K562 (cell line): ENCODE results near the gene SPTBN4. TPM values are rescaled to one million over a fixed set of nuclear protein-coding genes. Genes with fewer than 3 reads are reported as not detected.

Source experiments
- ATAC-seq: fragments of 200-7000 bp; cut with Tn5 transposase; 3 replicates; pipeline ENCODE4 v1.9.1; 2020; ENCODE audit warnings: moderate library complexity
- BruUV-seq: library from RNA; stranded (reverse); fragments of 400-500 nt; replicated peaks from 2 replicates; lab custom pipeline; 2021; lab: Mats Ljungman, UMichigan
- CTCF ChIA-PET: fragments of 300-600 bp; formaldehyde crosslinking; extraction: SDS; loops from one replicate; lab custom pipeline; 2021; ENCODE audit warnings: low intra/inter-chr PET ratio; lab: Yijun Ruan, JAX
- POLR2A ChIA-PET: fragments of 300-600, 350-650 bp; sonication (Branson Sonifier 250); formaldehyde crosslinking; extraction: SDS; loops from one replicate; lab custom pipeline; 2021; ENCODE audit warnings: antibody characterized with exemption, inconsistent platforms; lab: Yijun Ruan, JAX
- DNase-seq, 4 experiments: peaks; one replicate each; pipeline versions ENCODE4 v3.0.0 to v3.0.0-alpha.2; 2011 to 2018; ENCODE audit warnings: low spot score in 3 of 4, mixed read lengths in 3 of 4; ENCODE audit errors: extremely low read depth in 1 of 4
- FAIRE-seq: peaks from 2 replicates; lab custom pipeline; 2011; peaks lifted over from hg19 to GRCh38; lab: Jason Lieb, UNC
- H2AFZ ChIP-seq: 2 replicates; pipeline ENCODE4 v1.6.0; 2011; ENCODE audit warnings: low read depth, low read length, control low read depth, inconsistent platforms
- H3K27ac ChIP-seq: fragments of 200-600 bp; 3 replicates; pipeline ENCODE4 v1.8.0; 2011; ENCODE audit warnings: low read depth, mild to moderate bottlenecking, control low read depth, inconsistent platforms, low read length, moderate library complexity, mixed read lengths; ENCODE audit errors: extremely low read depth
- H3K27me3 ChIP-seq, 2 experiments: fragments of 300-600 bp in 1 of 2; 2 replicates in 1 of 2; 3 replicates in 1 of 2; pipeline versions ENCODE4 v1.6.0 to v1.8.0; 2011; ENCODE audit warnings: inconsistent platforms in 2 of 2, low read length in 2 of 2, mild to moderate bottlenecking in 1 of 2, mixed read lengths in 1 of 2, moderate library complexity in 1 of 2; ENCODE audit not compliant: control insufficient read depth in 2 of 2, insufficient read depth in 2 of 2
- H3K36me3 ChIP-seq: fragments of 300-600 bp; 3 replicates; pipeline ENCODE4 v1.8.0; 2011; ENCODE audit warnings: mild to moderate bottlenecking, low read length, inconsistent platforms; ENCODE audit not compliant: control insufficient read depth, insufficient read depth
- H3K4me1 ChIP-seq, 2 experiments: fragments of 200-600 bp in 1 of 2; replicated peaks in 1 of 2; 2 replicates in 1 of 2; 3 replicates in 1 of 2; pipeline versions ENCODE4 v1.5.1 to v1.8.0; 2011; ENCODE audit warnings: inconsistent platforms in 2 of 2, low read length in 2 of 2, mild to moderate bottlenecking in 1 of 2, mixed read lengths in 1 of 2, moderate library complexity in 1 of 2; ENCODE audit not compliant: control insufficient read depth in 2 of 2, insufficient read depth in 2 of 2
- H3K4me2 ChIP-seq: 2 replicates; pipeline ENCODE4 v1.6.1; 2011; ENCODE audit warnings: low read length, control low read depth, inconsistent platforms, mixed read lengths; ENCODE audit not compliant: insufficient read depth
- H3K4me3 ChIP-seq: fragments of 200-600 bp; sonication (generic), shearing (Covaris generic); 2 replicates; pipeline ENCODE4 v1.5.1; 2016; ENCODE audit warnings: control low read depth, inconsistent platforms
- H3K79me2 ChIP-seq: fragments of 200-600 bp; 3 replicates; pipeline ENCODE4 v1.8.0; 2011; ENCODE audit warnings: low read length, inconsistent platforms; ENCODE audit not compliant: control insufficient read depth, insufficient read depth
- H3K9ac ChIP-seq, 2 experiments: 2 replicates each; pipeline versions ENCODE4 v1.6.0 to v1.6.1; 2011; ENCODE audit warnings: low read depth in 2 of 2, low read length in 2 of 2, control low read depth in 1 of 2, inconsistent platforms in 1 of 2, mild to moderate bottlenecking in 1 of 2, mixed read lengths in 1 of 2; ENCODE audit not compliant: insufficient read depth in 1 of 2
- H3K9me1 ChIP-seq: one replicate; pipeline ENCODE4 v1.6.0; 2011; ENCODE audit warnings: inconsistent platforms, mild to moderate bottlenecking, low read length, moderate library complexity; ENCODE audit not compliant: control insufficient read depth, insufficient read depth
- H3K9me3 ChIP-seq: replicated peaks from 2 replicates; pipeline ENCODE4 v1.5.1; 2011; ENCODE audit warnings: low read depth, low read length, inconsistent platforms; ENCODE audit not compliant: control insufficient read depth, insufficient read depth
- H4K20me1 ChIP-seq: replicated peaks from 2 replicates; pipeline ENCODE4 v1.6.1; 2011; ENCODE audit warnings: low read length, inconsistent platforms, mixed read lengths; ENCODE audit not compliant: control insufficient read depth, insufficient read depth
- ATF7 ChIP-seq: fragments of 450-650 bp; IDR thresholded peaks from 2 replicates; pipeline ENCODE4 v1.7.1; 2014; ENCODE audit warnings: mild to moderate bottlenecking, moderate library complexity
- BCL6 ChIP-seq: fragments of 250-450 bp; sonication (Bioruptor Pico); IDR thresholded peaks from 2 replicates; pipeline ENCODE4 v1.4.0; 2020
- BHLHE40 ChIP-seq: IDR thresholded peaks from 2 replicates; pipeline ENCODE4 v1.6.1; 2011; ENCODE audit warnings: low read length, improper control_type of control experiment
- CXXC5 ChIP-seq: fragments of 250-450 bp; sonication (Bioruptor Pico); IDR thresholded peaks from 2 replicates; pipeline ENCODE4 v1.8.0; 2022; ENCODE audit warnings: inconsistent platforms, mild to moderate bottlenecking, moderate library complexity
- ERF ChIP-seq: fragments of 450-650 bp; formaldehyde crosslinking; IDR thresholded peaks from 2 replicates; pipeline ENCODE4 v1.4.0; 2020; ENCODE audit warnings: mild to moderate bottlenecking, mixed read lengths
- ESRRA ChIP-seq: fragments of 450-650 bp; IDR thresholded peaks from 2 replicates; pipeline ENCODE4 v1.6.1; 2014; ENCODE audit warnings: low read depth, mild to moderate bottlenecking, moderate library complexity, borderline replicate concordance
- KLF13 ChIP-seq: fragments of 450-650 bp; IDR thresholded peaks from 2 replicates; pipeline ENCODE4 v1.6.1; 2016; ENCODE audit warnings: missing genetic modification characterization, low read depth, mild to moderate bottlenecking, missing compliant biosample characterization, moderate library complexity, borderline replicate concordance
- MEIS2 ChIP-seq: fragments of 450-650 bp; IDR thresholded peaks from 2 replicates; pipeline ENCODE4 v1.6.1; 2014; ENCODE audit warnings: mild to moderate bottlenecking; ENCODE audit not compliant: partially characterized antibody
- NRF1 ChIP-seq, 2 experiments: fragments of 450-650 bp; IDR thresholded peaks in 1 of 2; conservative IDR thresholded peaks in 1 of 2; 2 replicates each; pipeline ENCODE4 v1.6.1; 2014; ENCODE audit warnings: mild to moderate bottlenecking in 2 of 2
- POLR2G ChIP-seq: fragments of 200-400 bp; formaldehyde crosslinking; IDR thresholded peaks from 2 replicates; pipeline ENCODE4 v1.6.1; 2017; ENCODE audit warnings: low read depth, mild to moderate bottlenecking, antibody characterized with exemption, low read length, moderate library complexity
- RBBP5 ChIP-seq: fragments of 200-600 bp; sonication (generic); IDR thresholded peaks from 2 replicates; pipeline ENCODE4 v1.6.1; 2012; ENCODE audit warnings: borderline replicate concordance, mild to moderate bottlenecking, low read length, control low read depth, inconsistent platforms; ENCODE audit not compliant: insufficient read depth, poor library complexity, severe bottlenecking
- SP1 ChIP-seq: sonication (generic); formaldehyde crosslinking; IDR thresholded peaks from 2 replicates; pipeline ENCODE4 v1.8.1; 2022; ENCODE audit warnings: mild to moderate bottlenecking, missing genetic modification reagents
- ZNF197 ChIP-seq: fragments of 200-800 bp; sonication (Bioruptor generic); IDR thresholded peaks from 2 replicates; pipeline ENCODE4 v1.6.1; 2016; ENCODE audit warnings: low read depth, missing genetic modification characterization, missing compliant biosample characterization
- WGBS: fragments of 100-300 bp; shearing (Covaris generic); methylation state at CpG from one replicate; pipeline ENCODE4 v1.1.6; 2016; ENCODE audit warnings: low coverage, mixed read lengths; ENCODE audit not compliant: insufficient coverage; ENCODE audit errors: missing lambda C conversion rate; 5-methylcytosine and 5-hydroxymethylcytosine counted together
- in situ Hi-C: fragments of 300-500 bp; cut with MboI; formaldehyde crosslinking; loops from 4 replicates; pipeline ENCODE4 v1.15.0; 2018; ENCODE audit warnings: inconsistent platforms, mixed read lengths
- intact Hi-C: fragments of 100-400 bp; cut with micrococcal nuclease; formaldehyde crosslinking; loops from 2 replicates; pipeline ENCODE4 v1.14.2; 2022
- polyA plus RNA-seq, 8 experiments: library from polyadenylated mRNA; depleted of rRNA in 4 of 8; stranded (reverse) in 5 of 8; unstranded in 3 of 8; fragments of >200 nt; fragmentation: Nextera tagmentation in 2 of 8; fragmentation: Illumina TruSeq in 1 of 8; extraction: Ambion mirVana in 2 of 8; extraction: Trizol in 1 of 8; gene quantifications; 2 replicates each; pipeline versions ENCODE4 v1.2.1 to v1.2.3, GENCODE V29; 2011 to 2014; ENCODE audit warnings: inconsistent platforms in 1 of 8, missing spikeins in 1 of 8
- total RNA-seq, 7 experiments: library from RNA; depleted of rRNA in 6 of 7; stranded (reverse); fragments of >200 nt in 6 of 7; fragmentation: Illumina TruSeq in 2 of 7; extraction: Trizol in 2 of 7; gene quantifications; 2 replicates each; pipeline versions ENCODE4 v1.2.1 to v1.2.3, GENCODE V29; 2011 to 2021; ENCODE audit warnings: low replicate concordance in 1 of 7
- TF ChIP-seq, protein P1 (sequence below): fragments of 450-650 bp; formaldehyde crosslinking; IDR thresholded peaks from 2 replicates; pipeline ENCODE4 v1.4.0; 2022; ENCODE audit warnings: mild to moderate bottlenecking, moderate library complexity
- TF ChIP-seq, protein P2 (sequence below): sonication (generic); formaldehyde crosslinking; IDR thresholded peaks from 2 replicates; pipeline ENCODE4 v1.9.0; 2022; ENCODE audit warnings: mild to moderate bottlenecking, missing genetic modification reagents
- TF ChIP-seq, protein P3 (sequence below), 2 experiments: IDR thresholded peaks; 2 replicates each; pipeline ENCODE4 v1.6.1; 2011; ENCODE audit warnings: borderline replicate concordance in 1 of 2, control low read depth in 1 of 2, low read depth in 1 of 2, low read length in 1 of 2, mild to moderate bottlenecking in 1 of 2, mixed read lengths in 1 of 2, moderate library complexity in 1 of 2; ENCODE audit not compliant: insufficient read depth in 1 of 2, insufficient read length in 1 of 2, poor library complexity in 1 of 2, severe bottlenecking in 1 of 2; ENCODE audit errors: extremely low read depth in 1 of 2
- TF ChIP-seq, protein P4 (sequence below): fragments of 250-450 bp; sonication (Bioruptor Pico); IDR thresholded peaks from 2 replicates; pipeline ENCODE4 v1.4.0; 2020; ENCODE audit warnings: borderline replicate concordance

SPTBN4 gene
- total and polyA plus RNA-seq, 9 of the 15 experiments (the other 6 are each of a cell fraction or from before 2014, with no cell fraction given), result 0.01 to 1.5 (median 0.86) TPM

DNA sequence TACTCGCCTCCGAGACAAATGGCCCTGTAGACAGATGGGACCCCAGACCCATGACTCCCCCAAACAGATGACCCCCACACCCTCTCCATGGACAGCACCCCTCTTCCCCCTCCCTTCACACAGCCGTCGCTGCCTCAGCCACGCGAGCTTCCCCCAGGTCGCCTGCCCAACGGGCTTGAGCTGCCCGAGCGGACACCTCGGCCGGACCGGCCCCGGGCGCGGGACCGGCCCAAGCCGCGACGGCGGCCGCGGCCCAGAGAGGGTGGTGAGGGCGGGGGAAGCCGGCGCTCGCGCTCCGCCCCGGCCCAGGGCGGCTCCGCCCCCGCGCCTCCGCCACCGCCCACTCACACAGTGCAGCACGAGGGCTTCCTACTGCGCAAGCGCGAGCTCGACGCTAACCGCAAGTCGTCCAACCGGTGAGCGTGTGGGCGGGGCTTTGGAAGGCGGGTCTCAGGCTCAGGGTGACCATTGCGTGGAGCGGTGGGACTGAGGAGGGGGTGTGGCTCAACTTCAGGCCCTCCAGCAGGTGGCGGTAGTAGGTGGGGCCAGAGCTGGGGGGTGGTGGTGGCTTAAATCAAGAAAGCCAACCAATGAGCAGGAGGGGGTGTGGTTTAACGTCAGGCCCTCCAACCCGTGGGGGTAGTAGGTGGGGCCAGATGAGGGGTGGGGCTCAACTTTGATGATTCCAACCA lies 103.7 kb downstream of the SPTBN4 start:
- FAIRE-seq (peak; percentile 100), ATAC-seq (peak; percentile 98), DNase-seq (peak; percentile 97 to 100 (median 98))
- peaks cover 4 to 31% of the 10 kb centered on the region in 2 experiments for H3K4me1 ChIP-seq
- peaks cover 8 to 20% of the 10 kb centered on the region in 2 experiments; a peak in 4 of 5 replicates for H3K27me3 ChIP-seq
- peak overlapping the region; percentile 75 for H2AFZ ChIP-seq
- no peaks in the 10 kb centered on the region for H4K20me1 ChIP-seq
- POLR2A ChIA-PET, result interaction anchor here (0.5 to 1.5 kb wide), 10 partner anchors 16 to 1837 kb away, joined by 3 to 6 read pairs (median 3); no protein-coding TSS in a partner anchor
- peak overlapping the region; percentile 69 for H3K4me2 ChIP-seq
- no TSS peak for BruUV-seq
- CTCF ChIA-PET, result interaction anchor here (1.1 kb wide), 1 partner anchor 29 kb away, joined by 3 read pairs; no protein-coding TSS in a partner anchor
- H3K36me3 ChIP-seq, result no peaks in the 10 kb centered on the region
- H3K9me3 ChIP-seq, result no peaks in the 10 kb centered on the region
- H3K9ac ChIP-seq, result peak overlapping the region; percentile 31 to 90; a peak in 3 of 4 replicates
- H3K79me2 ChIP-seq, result no peaks in the 10 kb centered on the region
- no peaks in the 10 kb centered on the region for H3K9me1 ChIP-seq
- peak overlapping the region; percentile 42 for H3K4me3 ChIP-seq
- intact Hi-C loops, result no loop called here
- 0% methylated on average over 27 of the region's 53 CpGs for WGBS
- peak overlapping the region; percentile 27; the same call in 1 of the 3 replicates for H3K27ac ChIP-seq
- in situ Hi-C loops, result no loop called here
- TF ChIP-seq ESRRA, result peak; percentile 95; the same call in 1 of the 2 replicates
- TF ChIP-seq ZNF197, result no peak
- TF ChIP-seq KLF13 (tag), result peak; percentile 89; the same call in 1 of the 2 replicates
- TF ChIP-seq MEIS2, result peak; percentile 84
- TF ChIP-seq ERF, result no peak
- TF ChIP-seq, protein P1, sequence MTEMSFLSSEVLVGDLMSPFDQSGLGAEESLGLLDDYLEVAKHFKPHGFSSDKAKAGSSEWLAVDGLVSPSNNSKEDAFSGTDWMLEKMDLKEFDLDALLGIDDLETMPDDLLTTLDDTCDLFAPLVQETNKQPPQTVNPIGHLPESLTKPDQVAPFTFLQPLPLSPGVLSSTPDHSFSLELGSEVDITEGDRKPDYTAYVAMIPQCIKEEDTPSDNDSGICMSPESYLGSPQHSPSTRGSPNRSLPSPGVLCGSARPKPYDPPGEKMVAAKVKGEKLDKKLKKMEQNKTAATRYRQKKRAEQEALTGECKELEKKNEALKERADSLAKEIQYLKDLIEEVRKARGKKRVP (CRISPR knock-in tag), result 0 out of 2 replicates have a peak, but pooled peaks have one; percentile 29
- TF ChIP-seq, protein P2, sequence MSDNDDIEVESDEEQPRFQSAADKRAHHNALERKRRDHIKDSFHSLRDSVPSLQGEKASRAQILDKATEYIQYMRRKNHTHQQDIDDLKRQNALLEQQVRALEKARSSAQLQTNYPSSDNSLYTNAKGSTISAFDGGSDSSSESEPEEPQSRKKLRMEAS (CRISPR knock-in tag), result peak; percentile 66; the same call in 1 of the 2 replicates
- peak; percentile 78 for TF ChIP-seq CXXC5
- TF ChIP-seq, protein P3, sequence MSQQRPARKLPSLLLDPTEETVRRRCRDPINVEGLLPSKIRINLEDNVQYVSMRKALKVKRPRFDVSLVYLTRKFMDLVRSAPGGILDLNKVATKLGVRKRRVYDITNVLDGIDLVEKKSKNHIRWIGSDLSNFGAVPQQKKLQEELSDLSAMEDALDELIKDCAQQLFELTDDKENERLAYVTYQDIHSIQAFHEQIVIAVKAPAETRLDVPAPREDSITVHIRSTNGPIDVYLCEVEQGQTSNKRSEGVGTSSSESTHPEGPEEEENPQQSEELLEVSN (IDR thresholded peaks at IDR 0.05; ENCODE audit: borderline replicate concordance in 1 of 2, extremely low read depth in 1 of 2, insufficient read depth in 1 of 2, insufficient read length in 1 of 2, low read depth in 1 of 2, low read length in 1 of 2, poor library complexity in 1 of 2, severe bottlenecking in 1 of 2), result peak; percentile 88 to 97
- TF ChIP-seq NRF1 (conservative IDR thresholded peaks at IDR 0.05 in 1 of 2, IDR thresholded peaks at IDR 0.05 in 1 of 2), result peak; percentile 94 to 95
- peak; percentile 78 for TF ChIP-seq POLR2G
- TF ChIP-seq RBBP5, result peak; percentile 15
- peak; percentile 77 for TF ChIP-seq ATF7
- peak; percentile 60; the same call in 1 of the 2 replicates for TF ChIP-seq BHLHE40
- TF ChIP-seq BCL6 (CRISPR knock-in tag), result no peak
- TF ChIP-seq SP1 (CRISPR knock-in tag), result peak; percentile 98
- TF ChIP-seq, protein P4, sequence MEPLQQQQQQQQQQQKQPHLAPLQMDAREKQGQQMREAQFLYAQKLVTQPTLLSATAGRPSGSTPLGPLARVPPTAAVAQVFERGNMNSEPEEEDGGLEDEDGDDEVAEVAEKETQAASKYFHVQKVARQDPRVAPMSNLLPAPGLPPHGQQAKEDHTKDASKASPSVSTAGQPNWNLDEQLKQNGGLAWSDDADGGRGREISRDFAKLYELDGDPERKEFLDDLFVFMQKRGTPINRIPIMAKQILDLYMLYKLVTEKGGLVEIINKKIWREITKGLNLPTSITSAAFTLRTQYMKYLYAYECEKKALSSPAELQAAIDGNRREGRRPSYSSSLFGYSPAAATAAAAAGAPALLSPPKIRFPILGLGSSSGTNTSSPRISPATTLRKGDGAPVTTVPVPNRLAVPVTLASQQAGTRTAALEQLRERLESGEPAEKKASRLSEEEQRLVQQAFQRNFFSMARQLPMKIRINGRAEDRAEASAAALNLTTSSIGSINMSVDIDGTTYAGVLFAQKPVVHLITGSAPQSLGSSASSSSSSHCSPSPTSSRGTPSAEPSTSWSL (CRISPR knock-in tag), result no peak
